IMR-90 (cell line): ENCODE measurements around the gene CDC6. TPM values are rescaled to one million over a fixed set of nuclear protein-coding genes. Genes with fewer than 3 reads are reported as not detected.

Experiments used
- ATAC-seq: fragments of 200-7000 bp; cut with Tn5 transposase; 2 replicates; pipeline ENCODE4 v1.9.1; 2020; ENCODE audit warnings: low read depth, mild to moderate bottlenecking, moderate library complexity
- BruUV-seq: library from RNA; stranded (reverse); fragments of 400-500 nt; replicated peaks from 2 replicates; lab custom pipeline; 2021; lab: Mats Ljungman, UMichigan
- CTCF ChIA-PET: fragments of 300-600 bp; formaldehyde crosslinking; extraction: SDS; loops from one replicate; lab custom pipeline; 2021; ENCODE audit warnings: antibody characterized with exemption; lab: Yijun Ruan, JAX
- POLR2A ChIA-PET: fragments of 300-600 bp; sonication (Branson Sonifier 250); formaldehyde crosslinking; loops from one replicate; lab custom pipeline; 2022; ENCODE audit warnings: antibody characterized with exemption; ENCODE audit not compliant: unreplicated experiment; lab: Charles Lee
- DNase-seq: peaks from one replicate; pipeline ENCODE4 v3.0.0; 2013
- H2AFZ ChIP-seq: replicated peaks from 2 replicates; pipeline ENCODE3; 2013; ENCODE audit warnings: low read length, mild to moderate bottlenecking; ENCODE audit not compliant: poor library complexity
- H2AK5ac ChIP-seq: 2 replicates; pipeline ENCODE4 v1.6.1; 2013; ENCODE audit warnings: low read depth, low read length, inconsistent platforms
- H2AK9ac ChIP-seq: replicated peaks from 2 replicates; pipeline ENCODE3; 2013; ENCODE audit warnings: mild to moderate bottlenecking, low read depth, low read length, moderate library complexity; ENCODE audit not compliant: poor library complexity
- H2BK120ac ChIP-seq: 2 replicates; pipeline ENCODE4 v1.6.1; 2013; ENCODE audit warnings: low read depth, low read length, inconsistent platforms
- H2BK15ac ChIP-seq: 3 replicates; pipeline ENCODE4 v1.6.1; 2013; ENCODE audit warnings: low read depth, low read length, inconsistent platforms
- H2BK20ac ChIP-seq: 2 replicates; pipeline ENCODE4 v1.6.1; 2013; ENCODE audit warnings: low read depth, mild to moderate bottlenecking, inconsistent platforms, low read length, moderate library complexity
- H2BK5ac ChIP-seq: 2 replicates; pipeline ENCODE4 v1.6.1; 2013; ENCODE audit warnings: mild to moderate bottlenecking, low read depth, low read length, inconsistent platforms; ENCODE audit not compliant: poor library complexity, severe bottlenecking
- H3K14ac ChIP-seq: replicated peaks from 2 replicates; pipeline ENCODE4 v1.6.1; 2013; ENCODE audit warnings: low read depth, low read length, inconsistent platforms
- H3K18ac ChIP-seq: 2 replicates; pipeline ENCODE4 v1.6.1; 2013; ENCODE audit warnings: low read depth, low read length, control low read depth
- H3K23ac ChIP-seq: 2 replicates; pipeline ENCODE4 v1.6.1; 2013; ENCODE audit warnings: low read depth, low read length, inconsistent platforms
- H3K27ac ChIP-seq: 2 replicates; pipeline ENCODE4 v1.5.1; 2013; ENCODE audit warnings: mild to moderate bottlenecking, control low read depth, low read length; ENCODE audit not compliant: insufficient read depth
- H3K27me3 ChIP-seq: 2 replicates; pipeline ENCODE4 v1.6.1; 2013; ENCODE audit warnings: low read length; ENCODE audit not compliant: control insufficient read depth, insufficient read depth
- H3K36me3 ChIP-seq: 2 replicates; pipeline ENCODE4 v1.6.1; 2013; ENCODE audit warnings: low read length, mixed read lengths; ENCODE audit not compliant: control insufficient read depth, insufficient read depth
- H3K4ac ChIP-seq: 2 replicates; pipeline ENCODE4 v1.6.1; 2013; ENCODE audit warnings: low read depth, low read length, inconsistent platforms
- H3K4me1 ChIP-seq: 2 replicates; pipeline ENCODE4 v1.6.1; 2013; ENCODE audit warnings: low read length, mixed read lengths; ENCODE audit not compliant: control insufficient read depth, insufficient read depth
- H3K4me2 ChIP-seq: 2 replicates; pipeline ENCODE4 v1.6.1; 2013; ENCODE audit warnings: low read depth, mild to moderate bottlenecking, control low read depth, low read length, moderate library complexity
- H3K4me3 ChIP-seq: 2 replicates; pipeline ENCODE4 v1.5.1; 2013; ENCODE audit warnings: low read depth, mild to moderate bottlenecking, control low read depth, low read length, moderate library complexity; ENCODE audit not compliant: insufficient read depth
- H3K56ac ChIP-seq: 2 replicates; pipeline ENCODE4 v1.6.1; 2013; ENCODE audit warnings: low read length, inconsistent platforms; ENCODE audit not compliant: insufficient read depth; ENCODE audit errors: extremely low read depth
- H3K79me1 ChIP-seq, 2 experiments: 2 replicates each; pipeline ENCODE4 v1.6.1; 2013; ENCODE audit warnings: low read length in 2 of 2, inconsistent platforms in 1 of 2, low read depth in 1 of 2
- H3K9ac ChIP-seq: 2 replicates; pipeline ENCODE4 v1.6.1; 2013; ENCODE audit warnings: low read depth, low read length, control low read depth
- H3K9me1 ChIP-seq: 2 replicates; pipeline ENCODE4 v1.6.1; 2013; ENCODE audit warnings: low read length, inconsistent platforms; ENCODE audit not compliant: insufficient read depth
- H3K9me3 ChIP-seq: 2 replicates; pipeline ENCODE4 v1.6.1; 2013; ENCODE audit warnings: low read length; ENCODE audit not compliant: control insufficient read depth, insufficient read depth
- H4K20me1 ChIP-seq: 2 replicates; pipeline ENCODE4 v1.6.1; 2013; ENCODE audit warnings: low read length, inconsistent platforms; ENCODE audit not compliant: insufficient read depth
- H4K5ac ChIP-seq: 2 replicates; pipeline ENCODE4 v1.6.1; 2013; ENCODE audit warnings: mild to moderate bottlenecking, low read depth, low read length, control low read depth
- H4K8ac ChIP-seq, 2 experiments: 2 replicates each; pipeline ENCODE4 v1.6.1; 2013; ENCODE audit warnings: low read depth in 2 of 2, low read length in 2 of 2, control low read depth in 1 of 2, inconsistent platforms in 1 of 2
- H4K91ac ChIP-seq: 2 replicates; pipeline ENCODE4 v1.6.1; 2013; ENCODE audit warnings: low read depth, low read length, inconsistent platforms; ENCODE audit not compliant: insufficient read depth
- BHLHE40 ChIP-seq: fragments of 150-350 bp; IDR thresholded peaks from 2 replicates; pipeline ENCODE4 v1.6.1; 2016; ENCODE audit warnings: mild to moderate bottlenecking, low read depth, low read length
- CEBPB ChIP-seq: IDR thresholded peaks from 2 replicates; pipeline ENCODE4 v1.6.1; 2012; ENCODE audit warnings: low read depth, low read length, improper control_type of control experiment
- CHD1 ChIP-seq: IDR thresholded peaks from 2 replicates; pipeline ENCODE4 v1.6.1; 2012; ENCODE audit warnings: low read depth, low read length, improper control_type of control experiment
- FOS ChIP-seq: fragments of 150-350 bp; IDR thresholded peaks from 2 replicates; pipeline ENCODE4 v1.6.1; 2016; ENCODE audit warnings: low read depth, low read length
- MAFK ChIP-seq: IDR thresholded peaks from 2 replicates; pipeline ENCODE4 v1.6.1; 2012; ENCODE audit warnings: low read depth, low read length, improper control_type of control experiment
- MAZ ChIP-seq: IDR thresholded peaks from 2 replicates; pipeline ENCODE4 v1.6.1; 2012; ENCODE audit warnings: low read depth, mild to moderate bottlenecking, low read length, improper control_type of control experiment, moderate library complexity, borderline replicate concordance
- MXI1 ChIP-seq: IDR thresholded peaks from 2 replicates; pipeline ENCODE4 v1.6.1; 2012; ENCODE audit warnings: low read depth, mild to moderate bottlenecking, low read length, moderate library complexity, borderline replicate concordance
- POLR2A ChIP-seq: IDR thresholded peaks from 2 replicates; pipeline ENCODE4 v1.6.1; 2012; ENCODE audit warnings: mild to moderate bottlenecking, low read depth, low read length
- RAD21 ChIP-seq: IDR thresholded peaks from 2 replicates; pipeline ENCODE4 v1.6.1; 2012; ENCODE audit warnings: low read length, improper control_type of control experiment
- RCOR1 ChIP-seq: IDR thresholded peaks from 2 replicates; pipeline ENCODE4 v1.6.1; 2012; ENCODE audit warnings: mild to moderate bottlenecking, low read length, improper control_type of control experiment; ENCODE audit not compliant: insufficient replicate concordance
- RFX5 ChIP-seq: IDR thresholded peaks from 2 replicates; pipeline ENCODE4 v1.8.0; 2012; ENCODE audit warnings: low read depth, mild to moderate bottlenecking, low read length, moderate library complexity
- SMC3 ChIP-seq: fragments of 150-350 bp; IDR thresholded peaks from 2 replicates; pipeline ENCODE4 v1.6.1; 2016; ENCODE audit warnings: low read depth, mild to moderate bottlenecking, antibody characterized with exemption, low read length, moderate library complexity
- WGBS, 2 experiments: methylation state at CpG; one replicate each; pipeline versions ENCODE4 v1.1.5 to v1.1.7; 2013; ENCODE audit warnings: missing lambda C conversion rate in 2 of 2; ENCODE audit not compliant: insufficient read length in 1 of 2; ENCODE audit errors: extremely low coverage in 2 of 2; 5-methylcytosine and 5-hydroxymethylcytosine counted together
- dilution Hi-C: fragments of 300-500 bp; cut with HindIII; formaldehyde crosslinking; loops from one replicate; pipeline ENCODE4 v1.14.3; 2018; ENCODE audit warnings: low sequenced_read_pairs; ENCODE audit not compliant: unreplicated experiment
- in situ Hi-C: fragments of 300-500 bp; cut with MboI; formaldehyde crosslinking; loops from 3 replicates; pipeline ENCODE4 v1.14.3; 2019; ENCODE audit warnings: low sequenced_read_pairs, inconsistent platforms, mixed read lengths
- intact Hi-C: fragments of 100-400 bp; cut with micrococcal nuclease; formaldehyde crosslinking; loops from 2 replicates; pipeline ENCODE4 v1.10.0; 2022
- polyA plus RNA-seq, 3 experiments: library from polyadenylated mRNA; depleted of rRNA; stranded (reverse); fragments of >200 nt; gene quantifications; 2 replicates each; pipeline ENCODE4 v1.2.3, GENCODE V29; 2012; ENCODE audit warnings: low replicate concordance in 1 of 3
- total RNA-seq: library from RNA; depleted of rRNA; stranded (reverse); fragments of >200 nt; gene quantifications from 2 replicates; pipeline ENCODE4 v1.2.3, GENCODE V29; 2012
- TF ChIP-seq, protein P1 (sequence below): conservative IDR thresholded peaks from 2 replicates; pipeline ENCODE4 v1.5.1; 2012; ENCODE audit warnings: mild to moderate bottlenecking, low read depth, low read length, improper control_type of control experiment
- TF ChIP-seq, protein P2 (sequence below): fragments of 150-350 bp; IDR thresholded peaks from 2 replicates; pipeline ENCODE4 v1.6.1; 2016; ENCODE audit warnings: low read depth, mild to moderate bottlenecking, low read length, moderate library complexity, borderline replicate concordance
- TF ChIP-seq, protein P3 (sequence below): fragments of 150-350 bp; IDR thresholded peaks from 2 replicates; pipeline ENCODE4 v1.6.1; 2017; ENCODE audit warnings: mild to moderate bottlenecking, antibody characterized with exemption, low read length, low read depth

Gene CDC6
- total and polyA plus RNA-seq, 2 of the 4 experiments (the other 2 are of a cell fraction): 15.3 to 25.6 TPM

DNA sequence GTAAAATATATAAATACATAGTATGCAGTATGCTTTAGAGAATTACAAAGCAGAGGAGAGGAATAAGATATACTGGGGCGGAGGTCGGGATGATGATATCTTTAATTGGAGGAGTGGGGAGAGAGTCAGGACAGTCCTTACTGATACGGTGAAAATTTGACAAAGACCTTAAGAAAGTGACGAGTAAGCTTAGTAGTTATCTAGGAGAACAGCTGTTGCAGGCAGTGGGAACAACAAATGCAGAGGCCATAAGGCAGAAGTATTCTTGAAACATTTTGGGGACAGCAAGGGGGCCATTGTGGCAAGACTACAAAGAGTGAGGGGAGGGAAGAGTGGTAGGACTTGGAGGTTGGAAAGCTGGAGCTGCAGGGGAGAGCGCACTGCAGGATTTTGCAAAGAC is 22.3 kb upstream of the CDC6 start:
- no peak overlapping the region for H4K5ac ChIP-seq
- DNase-seq (no peak), ATAC-seq (no peak)
- ChIA-PET CTCF (interaction anchor here (0.6 kb wide), 1 partner anchor 19 kb away, joined by 3 read pairs; no protein-coding TSS in a partner anchor), POLR2A (no interaction called here)
- H3K36me3 ChIP-seq: peaks cover 53% of the 10 kb centered on the region
- TF ChIP-seq MAZ: no peak
- TF ChIP-seq, protein P1, sequence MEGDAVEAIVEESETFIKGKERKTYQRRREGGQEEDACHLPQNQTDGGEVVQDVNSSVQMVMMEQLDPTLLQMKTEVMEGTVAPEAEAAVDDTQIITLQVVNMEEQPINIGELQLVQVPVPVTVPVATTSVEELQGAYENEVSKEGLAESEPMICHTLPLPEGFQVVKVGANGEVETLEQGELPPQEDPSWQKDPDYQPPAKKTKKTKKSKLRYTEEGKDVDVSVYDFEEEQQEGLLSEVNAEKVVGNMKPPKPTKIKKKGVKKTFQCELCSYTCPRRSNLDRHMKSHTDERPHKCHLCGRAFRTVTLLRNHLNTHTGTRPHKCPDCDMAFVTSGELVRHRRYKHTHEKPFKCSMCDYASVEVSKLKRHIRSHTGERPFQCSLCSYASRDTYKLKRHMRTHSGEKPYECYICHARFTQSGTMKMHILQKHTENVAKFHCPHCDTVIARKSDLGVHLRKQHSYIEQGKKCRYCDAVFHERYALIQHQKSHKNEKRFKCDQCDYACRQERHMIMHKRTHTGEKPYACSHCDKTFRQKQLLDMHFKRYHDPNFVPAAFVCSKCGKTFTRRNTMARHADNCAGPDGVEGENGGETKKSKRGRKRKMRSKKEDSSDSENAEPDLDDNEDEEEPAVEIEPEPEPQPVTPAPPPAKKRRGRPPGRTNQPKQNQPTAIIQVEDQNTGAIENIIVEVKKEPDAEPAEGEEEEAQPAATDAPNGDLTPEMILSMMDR: no peak
- TF ChIP-seq SMC3: no peak
- TF ChIP-seq, protein P2, sequence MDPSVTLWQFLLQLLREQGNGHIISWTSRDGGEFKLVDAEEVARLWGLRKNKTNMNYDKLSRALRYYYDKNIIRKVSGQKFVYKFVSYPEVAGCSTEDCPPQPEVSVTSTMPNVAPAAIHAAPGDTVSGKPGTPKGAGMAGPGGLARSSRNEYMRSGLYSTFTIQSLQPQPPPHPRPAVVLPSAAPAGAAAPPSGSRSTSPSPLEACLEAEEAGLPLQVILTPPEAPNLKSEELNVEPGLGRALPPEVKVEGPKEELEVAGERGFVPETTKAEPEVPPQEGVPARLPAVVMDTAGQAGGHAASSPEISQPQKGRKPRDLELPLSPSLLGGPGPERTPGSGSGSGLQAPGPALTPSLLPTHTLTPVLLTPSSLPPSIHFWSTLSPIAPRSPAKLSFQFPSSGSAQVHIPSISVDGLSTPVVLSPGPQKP: no peak
- TF ChIP-seq, protein P3, sequence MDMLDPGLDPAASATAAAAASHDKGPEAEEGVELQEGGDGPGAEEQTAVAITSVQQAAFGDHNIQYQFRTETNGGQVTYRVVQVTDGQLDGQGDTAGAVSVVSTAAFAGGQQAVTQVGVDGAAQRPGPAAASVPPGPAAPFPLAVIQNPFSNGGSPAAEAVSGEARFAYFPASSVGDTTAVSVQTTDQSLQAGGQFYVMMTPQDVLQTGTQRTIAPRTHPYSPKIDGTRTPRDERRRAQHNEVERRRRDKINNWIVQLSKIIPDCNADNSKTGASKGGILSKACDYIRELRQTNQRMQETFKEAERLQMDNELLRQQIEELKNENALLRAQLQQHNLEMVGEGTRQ: no peak
- no peak for TF ChIP-seq MAFK
- TF ChIP-seq CEBPB: no peak
- no peak for TF ChIP-seq CHD1
- no peak for TF ChIP-seq RAD21
- no peak for TF ChIP-seq FOS
- TF ChIP-seq RCOR1: no peak
- TF ChIP-seq MXI1: no peak
- no peak for TF ChIP-seq BHLHE40
- no peak for TF ChIP-seq POLR2A
- no peak for TF ChIP-seq RFX5
- 84% methylated on average over 4 of the region's 5 CpGs; no CpG with 5 or more reads in 1 of the 2 experiments for WGBS, 2 experiments
- H3K9me3 ChIP-seq: no peaks in the 10 kb centered on the region
- no peak overlapping the region for H3K18ac ChIP-seq
- H4K20me1 ChIP-seq: no peaks in the 10 kb centered on the region
- in situ Hi-C loops: no loop called here
- no peak overlapping the region for H3K27ac ChIP-seq
- H4K8ac ChIP-seq: no peak overlapping the region
- H3K4ac ChIP-seq: no peak overlapping the region
- H3K4me1 ChIP-seq: no peaks in the 10 kb centered on the region
- H2BK5ac ChIP-seq: no peak overlapping the region
- H2BK120ac ChIP-seq: no peak overlapping the region
- H2BK15ac ChIP-seq: no peak overlapping the region
- BruUV-seq: no TSS peak
- H4K91ac ChIP-seq: no peak overlapping the region
- no peak overlapping the region for H2AFZ ChIP-seq
- H3K27me3 ChIP-seq: no peaks in the 10 kb centered on the region
- H3K56ac ChIP-seq: no peak overlapping the region
- H2AK9ac ChIP-seq: no peak overlapping the region
- dilution Hi-C loops: no loop called here
- H2BK20ac ChIP-seq: no peak overlapping the region
- no peak overlapping the region for H3K9ac ChIP-seq
- no peak overlapping the region for H3K14ac ChIP-seq
- H3K4me3 ChIP-seq: no peak overlapping the region
- H3K9me1 ChIP-seq: peaks cover 8% of the 10 kb centered on the region; the same call in 1 of the 2 replicates
- intact Hi-C loops: no loop called here
- H3K79me1 ChIP-seq: peaks cover 7 to 38% of the 10 kb centered on the region in 2 experiments; a peak in 3 of 4 replicates
- no peak overlapping the region for H3K4me2 ChIP-seq
- no peak overlapping the region for H3K23ac ChIP-seq
- H2AK5ac ChIP-seq: no peak overlapping the region
